ENCODE results near the gene G3BP2. TPM values are rescaled to one million over a fixed set of nuclear protein-coding genes. Genes with fewer than 3 reads are reported as not detected.

The G3BP2 gene
- total RNA-seq, 2 experiments from 2014 or later, result 134 to 144 TPM

DNA sequence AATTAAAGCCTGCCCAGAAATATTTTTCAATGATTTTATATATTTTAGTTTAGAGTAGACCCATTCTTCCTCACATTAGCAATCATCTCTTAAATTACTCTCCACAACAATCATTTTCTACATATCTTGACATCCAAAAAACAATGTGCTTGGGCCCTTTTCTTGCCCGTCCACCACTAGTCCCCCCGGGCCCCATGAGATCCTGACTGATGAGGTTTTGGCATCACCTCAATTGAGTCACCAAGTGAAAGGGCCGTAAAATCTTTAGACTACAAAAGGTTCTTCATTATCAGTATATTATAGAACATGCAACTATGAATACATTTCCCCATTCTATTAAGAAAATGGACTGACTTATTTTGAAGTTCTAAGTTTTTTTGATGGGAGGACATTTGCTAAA is 38.9 kb downstream of the G3BP2 start:
- Mint-ChIP-seq H3K27me3 (ENCODE audit: low read depth) (no peaks in the 10 kb centered on the region), H3K4me1 (ENCODE audit: low read depth) (peaks cover 5% of the 10 kb centered on the region), H3K27ac (no peak overlapping the region), H3K36me3 (ENCODE audit: low read depth) (no peaks in the 10 kb centered on the region), H3K9me3 (no peaks in the 10 kb centered on the region), H3K4me3 (no peak overlapping the region)
- CTCF ChIA-PET, result no interaction called here
- no peak for DNase-seq
- intact Hi-C loops (cut with micrococcal nuclease), result loop anchor here (10.0 kb wide), 1 partner anchor 511 kb away; the partner anchor contains the start of gene NUP54

DNA sequence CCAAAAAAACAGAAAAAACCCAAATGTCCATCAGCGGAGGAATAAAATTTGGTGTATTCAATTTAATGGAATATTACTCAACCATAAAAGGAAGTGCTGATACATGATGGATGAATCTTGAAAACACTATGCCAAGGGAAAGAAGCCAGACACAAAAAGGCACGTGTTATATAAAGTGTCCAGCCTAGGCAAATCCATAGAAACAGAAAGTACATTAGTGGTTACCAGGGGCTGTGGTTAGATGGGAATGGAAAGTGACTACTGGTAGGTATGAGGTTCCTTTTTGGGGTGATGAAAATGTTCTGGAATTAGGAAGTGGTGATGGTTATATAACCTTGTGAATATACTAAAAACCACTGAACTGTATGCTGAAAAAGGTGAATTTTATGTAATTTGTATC is 39.4 kb downstream of the G3BP2 start:
- CTCF ChIA-PET, result no interaction called here
- Mint-ChIP-seq H3K4me1 (ENCODE audit: low read depth) (peaks cover 5% of the 10 kb centered on the region), H3K9me3 (no peaks in the 10 kb centered on the region), H3K36me3 (ENCODE audit: low read depth) (no peaks in the 10 kb centered on the region), H3K27ac (no peak overlapping the region), H3K4me3 (no peak overlapping the region), H3K27me3 (ENCODE audit: low read depth) (no peaks in the 10 kb centered on the region)
- no peak for DNase-seq
- intact Hi-C loops (cut with micrococcal nuclease), result loop anchor here (10.0 kb wide), 1 partner anchor 511 kb away; the partner anchor contains the start of gene NUP54

DNA sequence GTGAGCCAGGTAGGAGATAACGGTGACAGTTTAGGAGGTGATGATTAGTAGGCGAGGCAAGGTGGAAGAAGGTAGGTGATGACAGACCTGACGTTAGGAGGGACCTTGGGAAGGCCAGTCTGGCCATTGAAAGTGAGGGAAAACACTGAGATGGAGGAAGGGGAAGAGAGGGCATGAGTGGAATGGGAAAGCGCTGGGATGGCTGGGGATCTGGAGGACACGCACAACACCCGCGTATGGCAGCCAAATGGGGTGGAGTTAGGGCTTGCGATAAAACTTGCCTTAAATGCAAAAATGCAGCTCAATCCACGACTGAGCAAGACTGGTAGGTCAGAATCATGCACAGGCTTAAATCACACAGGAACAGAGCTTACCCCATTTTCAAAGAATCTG is 42.3 kb downstream of the G3BP2 start:
- Mint-ChIP-seq H3K9me3 (no peaks in the 10 kb centered on the region), H3K27me3 (ENCODE audit: low read depth) (no peaks in the 10 kb centered on the region), H3K4me1 (ENCODE audit: low read depth) (peaks cover 5% of the 10 kb centered on the region), H3K4me3 (peak overlapping the region; percentile 72), H3K36me3 (ENCODE audit: low read depth) (no peaks in the 10 kb centered on the region), H3K27ac (no peak overlapping the region)
- intact Hi-C loops (cut with micrococcal nuclease), result loop anchor here (1.0 to 10.0 kb wide), 7 partner anchors 24 to 514 kb away; partner anchors contain the start of genes G3BP2, NUP54, RCHY1 and THAP6
- no peak for DNase-seq
- CTCF ChIA-PET, result no interaction called here

DNA sequence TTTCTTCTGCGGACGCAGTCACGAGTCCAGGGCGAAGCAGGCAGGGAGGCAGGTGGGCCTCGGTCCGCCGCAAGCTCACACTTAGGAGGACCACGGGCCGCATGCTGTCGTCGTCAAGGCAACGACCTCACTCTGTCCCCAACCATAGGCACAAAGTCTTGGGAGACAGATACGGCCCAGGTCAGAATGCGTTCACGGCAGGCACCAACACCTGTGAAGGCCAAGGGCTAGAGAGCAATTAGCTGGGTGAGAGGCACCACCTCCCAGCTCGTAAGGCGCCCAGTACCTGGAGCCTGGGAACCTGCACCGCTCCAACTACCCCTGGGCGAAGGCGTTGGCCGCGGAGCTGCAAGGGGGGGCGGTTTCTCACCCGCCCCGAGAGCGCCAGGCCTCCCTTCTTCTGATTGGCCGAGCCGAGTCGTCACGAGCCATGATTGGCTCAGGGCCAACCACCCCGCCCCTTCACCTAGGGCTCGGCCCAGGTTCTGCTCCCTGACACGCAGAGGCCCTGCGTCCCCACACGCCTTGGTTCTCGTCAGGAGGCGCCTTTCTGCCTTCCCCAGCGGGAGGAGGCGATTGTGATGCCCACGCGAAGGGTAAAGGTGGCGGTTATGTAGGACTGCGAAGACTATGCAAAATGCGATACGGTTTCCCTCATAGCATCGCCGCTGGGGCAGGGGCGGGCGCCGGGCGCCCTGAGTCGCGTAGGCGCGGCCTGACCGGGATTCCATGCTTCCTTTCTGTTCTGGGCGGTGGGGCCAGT is 42.9 kb downstream of the G3BP2 start, which contains the start of gene CDKL2:
Gene CDKL2 (minus strand): TSS at position 355 of the 763 bp plus-strand sequence. CDS start 4,540 bp downstream, outside the sequence.
- Mint-ChIP-seq H3K27me3 (ENCODE audit: low read depth) (no peaks in the 10 kb centered on the region), H3K4me3 (peak within 1 kb of the TSS; percentile 72), H3K4me1 (ENCODE audit: low read depth) (peaks cover 5% of the 10 kb centered on the region), H3K27ac (no peak within 1 kb of the TSS), H3K36me3 (ENCODE audit: low read depth) (no peaks in the 10 kb centered on the region), H3K9me3 (no peaks in the 10 kb centered on the region)
- DNase-seq, result peak; percentile 91
- CTCF ChIA-PET, result no interaction called here
- intact Hi-C loops (cut with micrococcal nuclease), result loop anchor here (1.0 to 10.0 kb wide), 7 partner anchors 25 to 514 kb away; partner anchors contain the start of genes G3BP2, NUP54, RCHY1 and THAP6

GRCh38 chr4:75629239-75629638 is 44.0 kb downstream of the G3BP2 start:
- H3K27ac Mint-ChIP-seq, result no peak overlapping the region
- H3K9me3 Mint-ChIP-seq, result no peaks in the 10 kb centered on the region
- CTCF ChIA-PET, result no interaction called here
- H3K36me3 Mint-ChIP-seq (ENCODE audit: low read depth), result no peaks in the 10 kb centered on the region
- H3K4me3 Mint-ChIP-seq, result no peak overlapping the region
- H3K4me1 Mint-ChIP-seq (ENCODE audit: low read depth), result peaks cover 5% of the 10 kb centered on the region
- DNase-seq, result no peak
- intact Hi-C loops (cut with micrococcal nuclease), result no loop called here
- H3K27me3 Mint-ChIP-seq (ENCODE audit: low read depth), result no peaks in the 10 kb centered on the region

GRCh38 chr4:75623026-75623425 is 50.2 kb downstream of the G3BP2 start:
- no peaks in the 10 kb centered on the region for H3K4me1 Mint-ChIP-seq (ENCODE audit: low read depth)

GRCh38 chr4:75621715-75622114 is 51.5 kb downstream of the G3BP2 start:
- intact Hi-C loops (cut with micrococcal nuclease), result no loop called here
- Mint-ChIP-seq H3K27ac (no peak overlapping the region), H3K9me3 (peaks cover 1% of the 10 kb centered on the region), H3K4me1 (ENCODE audit: low read depth) (no peaks in the 10 kb centered on the region), H3K36me3 (ENCODE audit: low read depth) (peaks cover 1% of the 10 kb centered on the region), H3K27me3 (ENCODE audit: low read depth) (no peaks in the 10 kb centered on the region), H3K4me3 (no peak overlapping the region)
- CTCF ChIA-PET, result no interaction called here
- no peak for DNase-seq

More at GRCh38 chr4:75623026-75623425, 50.2 kb downstream of the G3BP2 start:
- intact Hi-C loops (cut with micrococcal nuclease), result no loop called here
- Mint-ChIP-seq H3K36me3 (ENCODE audit: low read depth) (no peaks in the 10 kb centered on the region), H3K27me3 (ENCODE audit: low read depth) (no peaks in the 10 kb centered on the region), H3K9me3 (no peaks in the 10 kb centered on the region), H3K27ac (no peak overlapping the region), H3K4me3 (no peak overlapping the region)
- no peak for DNase-seq
- CTCF ChIA-PET, result interaction anchor here (0.7 kb wide), 1 partner anchor 28 kb away, joined by 6 read pairs; no protein-coding TSS in a partner anchor

DNA sequence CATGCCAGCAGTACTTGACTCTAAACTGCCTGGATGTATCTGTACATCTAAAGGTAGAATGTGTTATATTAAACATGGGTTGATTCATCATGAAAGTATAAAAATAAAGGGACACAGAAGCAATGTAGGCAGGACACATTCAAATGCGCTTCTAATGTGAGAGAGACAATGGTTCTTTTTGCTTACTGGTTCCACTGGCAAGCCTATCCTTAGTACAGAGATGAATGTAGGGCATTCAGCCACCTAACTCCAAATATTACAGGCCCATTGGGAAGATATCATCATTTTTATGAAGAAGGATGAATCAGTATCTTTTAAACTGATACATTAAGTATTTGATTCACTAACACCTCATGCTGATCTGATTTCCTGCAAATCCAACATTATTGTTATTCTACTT is 60.9 kb downstream of the G3BP2 start:
- intact Hi-C loops (cut with micrococcal nuclease), result no loop called here
- CTCF ChIA-PET, result no interaction called here
- Mint-ChIP-seq H3K27me3 (ENCODE audit: low read depth) (no peaks in the 10 kb centered on the region), H3K4me1 (ENCODE audit: low read depth) (no peaks in the 10 kb centered on the region), H3K36me3 (ENCODE audit: low read depth) (peaks cover 3% of the 10 kb centered on the region), H3K4me3 (no peak overlapping the region), H3K27ac (no peak overlapping the region), H3K9me3 (peaks cover 3% of the 10 kb centered on the region)
- no peak for DNase-seq

GRCh38 chr4:75605928-75606327 is 67.3 kb downstream of the G3BP2 start:
- H3K27me3 Mint-ChIP-seq (ENCODE audit: low read depth), result no peaks in the 10 kb centered on the region
- no peaks in the 10 kb centered on the region for H3K4me1 Mint-ChIP-seq (ENCODE audit: low read depth)
- H3K9me3 Mint-ChIP-seq, result no peaks in the 10 kb centered on the region
- H3K27ac Mint-ChIP-seq, result no peak overlapping the region
- no peak overlapping the region for H3K4me3 Mint-ChIP-seq
- CTCF ChIA-PET, result interaction anchor here (0.6 kb wide), 2 partner anchors 308 to 830 kb away, joined by 3 read pairs; no protein-coding TSS in a partner anchor
- no peak for DNase-seq
- intact Hi-C loops (cut with micrococcal nuclease), result no loop called here
- no peaks in the 10 kb centered on the region for H3K36me3 Mint-ChIP-seq (ENCODE audit: low read depth)

- H3K27me3 Mint-ChIP-seq (ENCODE audit: low read depth), result no peaks in the 10 kb centered on the region
- no peaks in the 10 kb centered on the region for H3K9me3 Mint-ChIP-seq
- no peak overlapping the region for H3K27ac Mint-ChIP-seq
- no peaks in the 10 kb centered on the region for H3K36me3 Mint-ChIP-seq (ENCODE audit: low read depth)
- no peak overlapping the region for H3K4me3 Mint-ChIP-seq
- intact Hi-C loops (cut with micrococcal nuclease), result no loop called here
- no peaks in the 10 kb centered on the region for H3K4me1 Mint-ChIP-seq (ENCODE audit: low read depth)
- CTCF ChIA-PET, result interaction anchor here (0.7 to 1.1 kb wide), 2 partner anchors 180 to 246 kb away, joined by 3 read pairs; no protein-coding TSS in a partner anchor
- DNase-seq, result no peak
Measured at GRCh38 chr4:75599647-75600046, 73.6 kb downstream of the G3BP2 start.

GRCh38 chr4:75598390-75598789 is 74.8 kb downstream of the G3BP2 start:
- DNase-seq, result no peak
- CTCF ChIA-PET, result no interaction called here
- Mint-ChIP-seq H3K27ac (no peak overlapping the region), H3K27me3 (ENCODE audit: low read depth) (no peaks in the 10 kb centered on the region), H3K36me3 (ENCODE audit: low read depth) (no peaks in the 10 kb centered on the region), H3K4me3 (no peak overlapping the region), H3K4me1 (ENCODE audit: low read depth) (no peaks in the 10 kb centered on the region), H3K9me3 (no peaks in the 10 kb centered on the region)
- intact Hi-C loops (cut with micrococcal nuclease), result no loop called here

DNA sequence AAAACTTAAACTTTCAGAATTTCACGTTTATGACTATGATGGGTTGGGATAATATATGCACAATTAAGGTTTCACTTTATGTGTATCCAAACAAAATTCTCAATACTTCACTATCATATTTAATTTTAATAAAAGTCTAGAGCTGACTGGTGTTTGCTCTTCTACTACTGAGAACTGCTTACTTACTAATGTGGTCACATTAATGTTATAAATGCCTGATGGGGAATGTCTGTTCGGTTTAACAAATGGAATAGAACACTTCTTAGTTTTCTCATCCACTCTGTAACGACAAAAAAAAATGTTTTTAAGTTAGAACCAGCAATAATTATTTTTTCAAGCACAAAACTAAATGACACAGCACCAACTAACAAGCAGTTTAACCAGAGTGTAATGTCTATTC is 77.2 kb downstream of the G3BP2 start:
- no peak for DNase-seq
- no peak overlapping the region for H3K4me3 Mint-ChIP-seq
- no peaks in the 10 kb centered on the region for H3K9me3 Mint-ChIP-seq
- intact Hi-C loops (cut with micrococcal nuclease), result no loop called here
- CTCF ChIA-PET, result no interaction called here
- H3K4me1 Mint-ChIP-seq (ENCODE audit: low read depth), result no peaks in the 10 kb centered on the region
- no peak overlapping the region for H3K27ac Mint-ChIP-seq
- H3K36me3 Mint-ChIP-seq (ENCODE audit: low read depth), result no peaks in the 10 kb centered on the region
- no peaks in the 10 kb centered on the region for H3K27me3 Mint-ChIP-seq (ENCODE audit: low read depth)

DNA sequence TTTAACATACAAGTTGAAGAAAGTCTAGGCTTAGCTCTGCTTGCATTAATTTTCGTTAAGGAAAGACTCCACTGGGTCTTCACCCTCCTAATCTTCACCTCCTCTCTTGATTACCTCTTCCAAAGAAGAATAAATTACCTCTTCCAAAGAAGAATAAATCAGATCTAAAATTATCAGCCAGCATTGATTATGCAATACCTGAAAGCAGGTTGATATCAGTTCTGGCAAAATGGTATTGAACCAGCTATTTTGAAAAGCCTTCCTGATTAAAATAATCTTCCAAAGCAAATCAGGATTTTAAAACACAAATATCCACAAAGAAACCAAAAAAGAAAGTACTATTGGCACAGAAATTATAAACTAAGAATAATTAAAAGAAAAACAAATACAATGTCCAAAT is 79.8 kb downstream of the G3BP2 start:
- Mint-ChIP-seq H3K4me3 (no peak overlapping the region), H3K27ac (no peak overlapping the region), H3K9me3 (no peaks in the 10 kb centered on the region), H3K27me3 (ENCODE audit: low read depth) (no peaks in the 10 kb centered on the region), H3K4me1 (ENCODE audit: low read depth) (no peaks in the 10 kb centered on the region), H3K36me3 (ENCODE audit: low read depth) (no peaks in the 10 kb centered on the region)
- CTCF ChIA-PET, result interaction anchor here (0.5 to 1.4 kb wide), 2 partner anchors 10 to 231 kb away, joined by 4 read pairs; no protein-coding TSS in a partner anchor
- no peak for DNase-seq
- intact Hi-C loops (cut with micrococcal nuclease), result no loop called here

Measured in activated naive CD4-positive, alpha-beta T cell treated with anti-CD3 and anti-CD28 coated beads for 36 hours (primary cell).